HepG2 (cell line): Measurements from ENCODE around the gene TBC1D10B. TPM values are rescaled to one million over a fixed set of nuclear protein-coding genes. Genes with fewer than 3 reads are reported as not detected.

Source experiments
- ARNT2 ChIP-seq: sonication (generic); formaldehyde crosslinking; IDR thresholded peaks from 2 replicates; pipeline ENCODE4 v1.8.0; 2022; ENCODE audit warnings: mild to moderate bottlenecking, low read depth, missing genetic modification reagents, moderate library complexity
- CREM ChIP-seq, 2 experiments: sonication (generic) in 1 of 2; formaldehyde crosslinking in 1 of 2; IDR thresholded peaks; 2 replicates each; pipeline versions ENCODE4 v1.4.0 to v1.6.1; 2016 to 2020; ENCODE audit warnings: antibody characterized with exemption in 1 of 2, mild to moderate bottlenecking in 1 of 2, missing genetic modification reagents in 1 of 2
- DNMT3B ChIP-seq: conservative IDR thresholded peaks from 2 replicates; pipeline ENCODE4 v1.6.1; 2016; ENCODE audit warnings: missing biosample characterization, control low read depth
- FOXA1 ChIP-seq, 2 experiments: fragments of 450-650 bp in 1 of 2; sonication (generic) in 1 of 2; formaldehyde crosslinking in 1 of 2; IDR thresholded peaks; 2 replicates each; pipeline versions ENCODE4 v1.4.0 to v1.6.1; 2016 to 2020; ENCODE audit warnings: missing genetic modification reagents in 1 of 2
- HCFC1 ChIP-seq: fragments of 150-350 bp; IDR thresholded peaks from 2 replicates; pipeline ENCODE4 v1.6.1; 2014; ENCODE audit warnings: low read depth, low read length
- HHEX ChIP-seq: IDR thresholded peaks from 2 replicates; pipeline ENCODE4 v1.6.1; 2016; ENCODE audit warnings: control low read depth
- HNRNPL ChIP-seq: fragments of 200-400 bp; formaldehyde crosslinking; IDR thresholded peaks from 2 replicates; pipeline ENCODE4 v1.6.1; 2017; ENCODE audit warnings: mild to moderate bottlenecking, low read depth, low read length
- PRPF4 ChIP-seq: fragments of 200-400 bp; formaldehyde crosslinking; IDR thresholded peaks from 2 replicates; pipeline ENCODE4 v1.6.1; 2016; ENCODE audit warnings: low read length, low read depth; ENCODE audit not compliant: poor library complexity, severe bottlenecking
- RARA ChIP-seq: IDR thresholded peaks from 2 replicates; pipeline ENCODE4 v1.6.1; 2016; ENCODE audit warnings: missing genetic modification reagents, missing compliant biosample characterization
- RXRA ChIP-seq: sonication (generic); formaldehyde crosslinking; IDR thresholded peaks from 2 replicates; pipeline ENCODE4 v1.5.1; 2020; ENCODE audit warnings: missing genetic modification reagents
- TFDP2 ChIP-seq: sonication (generic); formaldehyde crosslinking; IDR thresholded peaks from 2 replicates; pipeline ENCODE4 v1.4.0; 2020; ENCODE audit warnings: missing genetic modification reagents
- ZFP37 ChIP-seq: sonication (generic); formaldehyde crosslinking; IDR thresholded peaks from 2 replicates; pipeline ENCODE4 v1.4.0; 2020; ENCODE audit warnings: missing genetic modification reagents, borderline replicate concordance
- polyA plus RNA-seq, 8 experiments: library from polyadenylated mRNA; depleted of rRNA in 3 of 8; stranded (reverse) in 7 of 8; unstranded in 1 of 8; fragments of >200 nt; fragmentation: Illumina TruSeq in 4 of 8; extraction: Trizol in 4 of 8; gene quantifications; 2 replicates each; pipeline versions ENCODE4 v1.2.1 to v1.2.3, GENCODE V29; 2011 to 2016; ENCODE audit warnings: low read depth in 4 of 8, missing spikeins in 1 of 8, mixed read lengths in 1 of 8; ENCODE audit not compliant: insufficient read depth in 1 of 8
- total RNA-seq, 5 experiments: library from RNA; depleted of rRNA; stranded (reverse); fragments of >200 nt; fragmentation: Illumina TruSeq; extraction: Trizol; gene quantifications; 2 replicates each; pipeline ENCODE4 v1.2.3, GENCODE V29; 2016; ENCODE audit warnings: low read depth in 1 of 5
- TF ChIP-seq, protein P1 (sequence below): sonication (generic); formaldehyde crosslinking; conservative IDR thresholded peaks from 2 replicates; pipeline ENCODE4 v1.8.0; 2022; ENCODE audit warnings: mild to moderate bottlenecking, moderate library complexity, missing genetic modification reagents
- TF ChIP-seq, protein P2 (sequence below): sonication (generic); formaldehyde crosslinking; IDR thresholded peaks from 2 replicates; pipeline ENCODE4 v1.8.1; 2023; ENCODE audit warnings: mild to moderate bottlenecking, missing genetic modification reagents
- TF ChIP-seq, protein P3 (sequence below): sonication (generic); formaldehyde crosslinking; IDR thresholded peaks from 2 replicates; pipeline ENCODE4 v1.4.0; 2020; ENCODE audit warnings: mild to moderate bottlenecking, missing genetic modification reagents
- TF ChIP-seq, protein P4 (sequence below): sonication (generic); formaldehyde crosslinking; IDR thresholded peaks from 2 replicates; pipeline ENCODE4 v1.5.0; 2020; ENCODE audit warnings: missing genetic modification reagents
- TF ChIP-seq, protein P5 (sequence below): sonication (generic); formaldehyde crosslinking; IDR thresholded peaks from 2 replicates; pipeline ENCODE4 v1.4.0; 2020; ENCODE audit warnings: missing genetic modification reagents

Gene TBC1D10B
- total and polyA plus RNA-seq, 2 of the 13 experiments (the other 11 are each of a cell fraction or from before 2014, with no cell fraction given), result 15.7 to 24.8 TPM

DNA sequence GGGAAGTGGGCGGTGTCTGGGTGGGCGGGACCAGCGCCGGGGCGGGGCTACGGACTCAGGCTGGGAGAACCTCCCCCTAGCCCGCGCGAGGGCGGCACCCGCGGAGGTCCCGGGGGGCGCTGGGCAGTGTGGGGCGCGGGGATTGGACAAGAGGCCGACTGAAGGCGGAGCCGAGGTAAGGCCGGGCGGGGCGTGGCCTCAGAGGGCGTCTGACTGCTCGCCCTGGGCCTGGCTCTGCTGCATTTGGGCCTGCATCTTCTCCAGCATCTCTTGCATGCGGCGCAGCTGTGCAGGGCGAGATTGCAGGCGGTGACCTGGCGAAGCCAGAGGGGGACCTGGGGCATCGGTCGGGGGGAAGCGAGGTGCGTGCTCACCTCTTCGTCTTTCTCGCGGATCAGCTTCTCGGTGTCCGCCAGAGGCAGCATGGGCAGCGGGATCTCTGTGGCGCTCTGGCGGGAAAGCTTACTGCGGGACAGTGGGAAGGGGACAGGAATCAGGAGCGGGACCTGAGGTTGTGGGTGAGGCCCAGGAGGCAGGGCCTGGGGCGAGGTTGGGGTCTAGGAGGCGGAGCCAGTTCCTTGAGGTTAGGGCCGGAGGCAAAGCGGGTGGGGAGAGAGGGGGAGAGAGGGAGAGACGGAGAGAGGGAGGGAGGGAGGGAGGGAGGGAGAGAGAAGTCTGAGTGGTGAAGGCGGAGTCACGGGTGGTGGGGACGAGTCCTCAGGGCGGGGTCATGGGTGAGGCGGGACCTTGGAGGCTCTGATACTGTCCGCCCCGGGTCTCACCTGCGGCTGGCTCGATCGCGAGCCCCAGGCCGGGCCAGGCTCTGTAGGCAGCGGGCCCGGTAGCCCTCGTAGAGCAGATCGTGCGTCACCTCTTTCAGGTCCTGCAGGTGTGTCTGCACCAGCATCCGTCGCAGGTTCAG, 8.2 kb upstream of the TBC1D10B start (continued):
- TF ChIP-seq, protein P1, sequence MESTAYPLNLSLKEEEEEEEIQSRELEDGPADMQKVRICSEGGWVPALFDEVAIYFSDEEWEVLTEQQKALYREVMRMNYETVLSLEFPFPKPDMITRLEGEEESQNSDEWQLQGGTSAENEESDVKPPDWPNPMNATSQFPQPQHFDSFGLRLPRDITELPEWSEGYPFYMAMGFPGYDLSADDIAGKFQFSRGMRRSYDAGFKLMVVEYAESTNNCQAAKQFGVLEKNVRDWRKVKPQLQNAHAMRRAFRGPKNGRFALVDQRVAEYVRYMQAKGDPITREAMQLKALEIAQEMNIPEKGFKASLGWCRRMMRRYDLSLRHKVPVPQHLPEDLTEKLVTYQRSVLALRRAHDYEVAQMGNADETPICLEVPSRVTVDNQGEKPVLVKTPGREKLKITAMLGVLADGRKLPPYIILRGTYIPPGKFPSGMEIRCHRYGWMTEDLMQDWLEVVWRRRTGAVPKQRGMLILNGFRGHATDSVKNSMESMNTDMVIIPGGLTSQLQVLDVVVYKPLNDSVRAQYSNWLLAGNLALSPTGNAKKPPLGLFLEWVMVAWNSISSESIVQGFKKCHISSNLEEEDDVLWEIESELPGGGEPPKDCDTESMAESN (CRISPR knock-in tag), result peak; percentile 60; the same call in 1 of the 2 replicates
- TF ChIP-seq HCFC1 (no peak), CREM (IDR thresholded peaks at IDR 0.05) (no peak), CREM (CRISPR knock-in tag; IDR thresholded peaks at IDR 0.05) (no peak), TFDP2 (CRISPR knock-in tag) (no peak; the same call in none of the 2 replicates), HNRNPL (0 out of 2 replicates have a peak, but pooled peaks have one; percentile 44), RXRA (CRISPR knock-in tag) (peak; percentile 66; the same call in 1 of the 2 replicates), DNMT3B (CRISPR knock-in tag) (no peak), FOXA1 (IDR thresholded peaks at IDR 0.05) (no peak), FOXA1 (CRISPR knock-in tag; IDR thresholded peaks at IDR 0.05) (peak; percentile 11; the same call in 1 of the 2 replicates), HHEX (CRISPR knock-in tag) (no peak), ARNT2 (peak; percentile 71; the same call in 1 of the 2 replicates), ZFP37 (CRISPR knock-in tag) (no peak), RARA (peak; percentile 46; the same call in 1 of the 2 replicates), PRPF4 (no peak)
- TF ChIP-seq, protein P2, sequence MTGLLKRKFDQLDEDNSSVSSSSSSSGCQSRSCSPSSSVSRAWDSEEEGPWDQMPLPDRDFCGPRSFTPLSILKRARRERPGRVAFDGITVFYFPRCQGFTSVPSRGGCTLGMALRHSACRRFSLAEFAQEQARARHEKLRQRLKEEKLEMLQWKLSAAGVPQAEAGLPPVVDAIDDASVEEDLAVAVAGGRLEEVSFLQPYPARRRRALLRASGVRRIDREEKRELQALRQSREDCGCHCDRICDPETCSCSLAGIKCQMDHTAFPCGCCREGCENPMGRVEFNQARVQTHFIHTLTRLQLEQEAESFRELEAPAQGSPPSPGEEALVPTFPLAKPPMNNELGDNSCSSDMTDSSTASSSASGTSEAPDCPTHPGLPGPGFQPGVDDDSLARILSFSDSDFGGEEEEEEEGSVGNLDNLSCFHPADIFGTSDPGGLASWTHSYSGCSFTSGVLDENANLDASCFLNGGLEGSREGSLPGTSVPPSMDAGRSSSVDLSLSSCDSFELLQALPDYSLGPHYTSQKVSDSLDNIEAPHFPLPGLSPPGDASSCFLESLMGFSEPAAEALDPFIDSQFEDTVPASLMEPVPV (CRISPR knock-in tag), result peak; percentile 82; the same call in 1 of the 2 replicates
- TF ChIP-seq, protein P3, sequence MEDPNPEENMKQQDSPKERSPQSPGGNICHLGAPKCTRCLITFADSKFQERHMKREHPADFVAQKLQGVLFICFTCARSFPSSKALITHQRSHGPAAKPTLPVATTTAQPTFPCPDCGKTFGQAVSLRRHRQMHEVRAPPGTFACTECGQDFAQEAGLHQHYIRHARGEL, result no peak
- TF ChIP-seq, protein P4, sequence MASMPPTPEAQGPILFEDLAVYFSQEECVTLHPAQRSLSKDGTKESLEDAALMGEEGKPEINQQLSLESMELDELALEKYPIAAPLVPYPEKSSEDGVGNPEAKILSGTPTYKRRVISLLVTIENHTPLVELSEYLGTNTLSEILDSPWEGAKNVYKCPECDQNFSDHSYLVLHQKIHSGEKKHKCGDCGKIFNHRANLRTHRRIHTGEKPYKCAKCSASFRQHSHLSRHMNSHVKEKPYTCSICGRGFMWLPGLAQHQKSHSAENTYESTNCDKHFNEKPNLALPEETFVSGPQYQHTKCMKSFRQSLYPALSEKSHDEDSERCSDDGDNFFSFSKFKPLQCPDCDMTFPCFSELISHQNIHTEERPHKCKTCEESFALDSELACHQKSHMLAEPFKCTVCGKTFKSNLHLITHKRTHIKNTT (CRISPR knock-in tag), result no peak
- TF ChIP-seq, protein P5, sequence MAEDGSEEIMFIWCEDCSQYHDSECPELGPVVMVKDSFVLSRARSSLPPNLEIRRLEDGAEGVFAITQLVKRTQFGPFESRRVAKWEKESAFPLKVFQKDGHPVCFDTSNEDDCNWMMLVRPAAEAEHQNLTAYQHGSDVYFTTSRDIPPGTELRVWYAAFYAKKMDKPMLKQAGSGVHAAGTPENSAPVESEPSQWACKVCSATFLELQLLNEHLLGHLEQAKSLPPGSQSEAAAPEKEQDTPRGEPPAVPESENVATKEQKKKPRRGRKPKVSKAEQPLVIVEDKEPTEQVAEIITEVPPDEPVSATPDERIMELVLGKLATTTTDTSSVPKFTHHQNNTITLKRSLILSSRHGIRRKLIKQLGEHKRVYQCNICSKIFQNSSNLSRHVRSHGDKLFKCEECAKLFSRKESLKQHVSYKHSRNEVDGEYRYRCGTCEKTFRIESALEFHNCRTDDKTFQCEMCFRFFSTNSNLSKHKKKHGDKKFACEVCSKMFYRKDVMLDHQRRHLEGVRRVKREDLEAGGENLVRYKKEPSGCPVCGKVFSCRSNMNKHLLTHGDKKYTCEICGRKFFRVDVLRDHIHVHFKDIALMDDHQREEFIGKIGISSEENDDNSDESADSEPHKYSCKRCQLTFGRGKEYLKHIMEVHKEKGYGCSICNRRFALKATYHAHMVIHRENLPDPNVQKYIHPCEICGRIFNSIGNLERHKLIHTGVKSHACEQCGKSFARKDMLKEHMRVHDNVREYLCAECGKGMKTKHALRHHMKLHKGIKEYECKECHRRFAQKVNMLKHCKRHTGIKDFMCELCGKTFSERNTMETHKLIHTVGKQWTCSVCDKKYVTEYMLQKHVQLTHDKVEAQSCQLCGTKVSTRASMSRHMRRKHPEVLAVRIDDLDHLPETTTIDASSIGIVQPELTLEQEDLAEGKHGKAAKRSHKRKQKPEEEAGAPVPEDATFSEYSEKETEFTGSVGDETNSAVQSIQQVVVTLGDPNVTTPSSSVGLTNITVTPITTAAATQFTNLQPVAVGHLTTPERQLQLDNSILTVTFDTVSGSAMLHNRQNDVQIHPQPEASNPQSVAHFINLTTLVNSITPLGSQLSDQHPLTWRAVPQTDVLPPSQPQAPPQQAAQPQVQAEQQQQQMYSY, result no peak; the same call in 1 of the 2 replicates
